ENCODE results near the gene PPY.
"Not testable (repeated sequence)": the region's sequence is repeated elsewhere in the genome, so short reads cannot be mapped to it uniquely, and the experiment has no call there.

DNA sequence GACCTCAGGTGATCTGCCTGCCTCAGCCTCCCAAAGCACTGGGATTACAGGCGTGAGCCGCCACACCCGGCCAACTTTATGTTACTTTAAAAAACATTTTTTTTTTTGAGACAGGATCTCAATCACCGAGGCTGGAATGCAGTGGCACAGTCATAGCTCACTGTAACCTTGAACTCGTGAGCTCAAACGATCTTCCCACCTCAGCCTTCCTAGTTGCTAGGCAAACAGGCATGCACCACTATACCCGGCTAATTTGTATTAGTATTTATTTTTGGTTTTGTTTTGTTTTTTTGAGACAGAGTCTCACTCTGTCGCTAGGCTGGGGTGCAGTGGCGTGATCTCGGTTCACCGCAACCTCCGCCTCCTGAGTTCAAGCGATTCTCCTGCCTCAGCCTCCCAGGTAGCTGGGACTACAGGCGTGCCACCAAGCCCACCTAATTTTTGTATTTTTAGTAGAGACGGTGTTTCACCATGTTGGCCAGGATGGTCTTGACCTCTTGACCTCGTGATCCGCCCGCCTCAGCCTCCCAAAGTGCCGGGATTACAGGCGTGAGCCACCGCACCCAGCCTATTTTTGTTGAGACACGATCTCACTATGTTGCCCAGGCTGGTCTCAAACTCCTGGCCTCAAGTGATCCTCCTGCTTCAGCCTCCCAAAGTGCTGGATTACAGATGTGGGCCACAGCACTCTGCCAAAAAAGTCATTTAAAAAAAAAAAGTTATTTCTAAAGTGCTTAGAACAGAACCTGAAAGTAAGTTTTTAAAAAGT lies 30.4 kb upstream of the PPY start:
- TF ChIP-seq, protein P1, sequence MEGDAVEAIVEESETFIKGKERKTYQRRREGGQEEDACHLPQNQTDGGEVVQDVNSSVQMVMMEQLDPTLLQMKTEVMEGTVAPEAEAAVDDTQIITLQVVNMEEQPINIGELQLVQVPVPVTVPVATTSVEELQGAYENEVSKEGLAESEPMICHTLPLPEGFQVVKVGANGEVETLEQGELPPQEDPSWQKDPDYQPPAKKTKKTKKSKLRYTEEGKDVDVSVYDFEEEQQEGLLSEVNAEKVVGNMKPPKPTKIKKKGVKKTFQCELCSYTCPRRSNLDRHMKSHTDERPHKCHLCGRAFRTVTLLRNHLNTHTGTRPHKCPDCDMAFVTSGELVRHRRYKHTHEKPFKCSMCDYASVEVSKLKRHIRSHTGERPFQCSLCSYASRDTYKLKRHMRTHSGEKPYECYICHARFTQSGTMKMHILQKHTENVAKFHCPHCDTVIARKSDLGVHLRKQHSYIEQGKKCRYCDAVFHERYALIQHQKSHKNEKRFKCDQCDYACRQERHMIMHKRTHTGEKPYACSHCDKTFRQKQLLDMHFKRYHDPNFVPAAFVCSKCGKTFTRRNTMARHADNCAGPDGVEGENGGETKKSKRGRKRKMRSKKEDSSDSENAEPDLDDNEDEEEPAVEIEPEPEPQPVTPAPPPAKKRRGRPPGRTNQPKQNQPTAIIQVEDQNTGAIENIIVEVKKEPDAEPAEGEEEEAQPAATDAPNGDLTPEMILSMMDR (conservative IDR thresholded peaks at IDR 0.05; ENCODE audit: low read length) = not testable (repeated sequence)
- not testable (repeated sequence) for TF ChIP-seq EZH2phosphoT487 (IDR thresholded peaks at IDR 0.05; ENCODE audit: borderline replicate concordance)
